Gastrocnemius medialis (tissue), 4 donors: ENCODE measurements around the gene ATP1A3.

ENCODE experiments used
- CTCF ChIP-seq, 5 experiments: fragments of 450-650 bp in 3 of 5; fragments of 200-600 bp in 2 of 5; sonication (generic) in 2 of 5; IDR thresholded peaks in 4 of 5; conservative IDR thresholded peaks in 1 of 5; 1 replicate in 4 of 5; 2 replicates in 1 of 5; pipeline ENCODE4 v1.5.1; 2016 to 2019; ENCODE audit warnings: antibody characterized with exemption in 5 of 5, mild to moderate bottlenecking in 3 of 5, moderate library complexity in 3 of 5
- POLR2A ChIP-seq, 2 donors: fragments of 450-650 bp; IDR thresholded peaks; one replicate each; pipeline ENCODE4 v1.6.1; 2017; ENCODE audit warnings: antibody characterized with exemption in 2 of 2, mild to moderate bottlenecking in 2 of 2, moderate library complexity in 2 of 2

GRCh38 chr19:41997121-41997850 is 3.3 kb upstream of the ATP1A3 start:
- TF ChIP-seq CTCF (IDR thresholded peaks at IDR 0.05 in 4 of 5, conservative IDR thresholded peaks at IDR 0.05 in 1 of 5): no peak
- no peak for TF ChIP-seq POLR2A (IDR thresholded peaks at IDR 0.05)
